Suprapubic skin (tissue), 4 donors: Measurements from ENCODE around the gene METTL14. TPM values are rescaled to one million over a fixed set of nuclear protein-coding genes. Genes with fewer than 3 reads are reported as not detected.

Experiments used
- DNase-seq, 2 donors: peaks; one replicate each; pipeline ENCODE4 v3.0.0-alpha.2; 2019; ENCODE audit warnings: low spot score in 2 of 2
- H3K27ac ChIP-seq: fragments of 200-600 bp; sonication (generic); one replicate; pipeline ENCODE4 v1.5.1; 2019
- H3K27me3 ChIP-seq: fragments of 200-600 bp; sonication (generic); one replicate; pipeline ENCODE4 v1.5.1; 2019
- H3K36me3 ChIP-seq: fragments of 200-600 bp; sonication (generic); one replicate; pipeline ENCODE4 v1.5.1; 2019
- H3K4me1 ChIP-seq: fragments of 200-600 bp; sonication (generic); one replicate; pipeline ENCODE4 v1.5.1; 2019
- H3K4me3 ChIP-seq: fragments of 200-600 bp; sonication (generic); one replicate; pipeline ENCODE4 v1.5.1; 2019; ENCODE audit warnings: mild to moderate bottlenecking
- H3K9me3 ChIP-seq: fragments of 200-600 bp; sonication (generic); one replicate; pipeline ENCODE4 v1.5.1; 2019
- EP300 ChIP-seq: sonication (generic); formaldehyde crosslinking; IDR thresholded peaks from one replicate; pipeline ENCODE4 v1.6.1; 2017; ENCODE audit warnings: antibody characterized with exemption
- POLR2A ChIP-seq, 2 donors: fragments of 450-650 bp; IDR thresholded peaks; one replicate each; pipeline ENCODE4 v1.6.1; 2017; ENCODE audit warnings: antibody characterized with exemption in 2 of 2, mild to moderate bottlenecking in 2 of 2, moderate library complexity in 2 of 2
- POLR2AphosphoS5 ChIP-seq, 3 donors: sonication (generic); formaldehyde crosslinking; IDR thresholded peaks; one replicate each; pipeline ENCODE4 v1.6.1; 2017; ENCODE audit warnings: antibody characterized with exemption in 3 of 3
- WGBS: methylation state at CpG from one replicate; pipeline ENCODE4 v1.1.5; 2018; 5-methylcytosine and 5-hydroxymethylcytosine counted together
- total RNA-seq, 4 donors: library from RNA; depleted of rRNA; stranded (reverse); fragments of >200 nt; gene quantifications; one replicate each; pipeline ENCODE4 v1.1.0, GENCODE V29; 2016
- TF ChIP-seq, protein P1 (sequence below), 2 donors: fragments of 200-600 bp in 1 of 2; fragments of 450-650 bp in 1 of 2; sonication (generic) in 1 of 2; IDR thresholded peaks; one replicate each; pipeline ENCODE4 v1.5.1; 2016 to 2019; ENCODE audit warnings: antibody characterized with exemption in 2 of 2, mild to moderate bottlenecking in 1 of 2, moderate library complexity in 1 of 2

METTL14 gene
- total RNA-seq, 4 donors from 2014 or later, result 21.5 to 45.0 (median 29.5) TPM

DNA sequence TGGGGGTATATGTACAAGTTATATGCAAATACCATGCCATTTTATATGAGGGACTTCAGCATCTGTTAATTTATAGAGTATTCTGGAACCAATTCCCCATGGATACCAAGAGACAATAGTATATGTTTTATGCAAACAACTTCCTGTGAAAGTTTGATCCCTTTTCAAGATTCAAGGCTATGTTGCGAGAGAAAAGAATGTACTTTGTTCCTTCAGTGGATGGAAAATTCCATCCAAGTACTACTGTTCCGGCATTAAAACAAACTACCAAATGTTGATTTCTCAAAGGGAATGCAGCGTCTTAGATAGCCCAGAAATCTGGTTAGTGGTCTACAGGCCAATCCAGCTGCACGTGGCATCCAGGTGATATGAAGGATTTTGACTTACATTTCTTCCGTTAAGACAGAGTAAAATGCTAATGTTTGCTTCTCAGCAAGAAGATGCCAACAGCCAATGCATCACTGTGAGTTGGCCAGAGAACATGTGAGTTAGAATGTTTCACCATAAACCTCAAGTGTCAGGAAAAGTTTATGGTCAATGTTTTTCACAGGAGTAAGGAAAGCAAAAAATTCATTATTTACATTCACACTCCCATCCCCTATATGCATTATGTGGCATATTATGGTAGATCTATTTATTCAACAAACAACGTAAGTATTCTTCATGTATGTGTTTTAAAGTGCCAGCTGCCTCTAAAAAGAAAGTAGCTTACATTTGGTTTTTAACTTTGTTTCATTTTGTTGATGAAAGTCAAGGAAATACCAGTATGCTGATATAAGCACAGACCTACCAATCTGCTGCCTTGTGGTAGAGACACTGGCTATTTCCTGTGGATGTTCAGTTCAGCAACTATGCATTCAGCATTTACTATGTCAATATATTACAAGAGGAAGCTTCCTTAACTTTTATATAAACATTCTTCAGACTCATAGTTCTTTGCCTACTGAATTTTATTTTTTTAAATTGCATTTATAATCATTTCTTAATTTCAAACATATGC lies 44.4 kb downstream of the METTL14 start:
- H3K36me3 ChIP-seq, result peaks cover 86% of the 10 kb centered on the region
- H3K27ac ChIP-seq, result no peak overlapping the region

DNA sequence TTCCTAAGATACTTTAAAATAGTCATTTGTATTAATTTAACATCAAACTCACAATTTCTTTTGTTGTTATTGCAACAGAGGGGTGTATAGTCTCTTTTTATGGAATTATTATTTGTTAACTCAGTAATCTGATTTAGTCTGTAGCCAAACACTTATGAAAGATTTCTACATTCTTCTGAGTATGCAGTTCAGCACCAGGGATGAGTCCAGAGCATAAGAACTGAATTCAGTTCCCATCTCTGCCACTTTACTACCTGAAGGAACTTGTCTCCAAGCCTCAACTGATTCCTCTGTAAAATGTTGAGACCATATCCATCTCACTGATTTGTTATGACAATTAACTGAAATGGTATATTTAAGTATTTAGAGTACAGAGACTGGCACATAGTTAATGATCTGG lies 45.5 kb downstream of the METTL14 start:
- H3K9me3 ChIP-seq, result no peaks in the 10 kb centered on the region
- H3K27ac ChIP-seq, result no peak overlapping the region
- no peak for TF ChIP-seq POLR2AphosphoS5 (IDR thresholded peaks at IDR 0.05)
- no peak for TF ChIP-seq EP300
- TF ChIP-seq, protein P1, sequence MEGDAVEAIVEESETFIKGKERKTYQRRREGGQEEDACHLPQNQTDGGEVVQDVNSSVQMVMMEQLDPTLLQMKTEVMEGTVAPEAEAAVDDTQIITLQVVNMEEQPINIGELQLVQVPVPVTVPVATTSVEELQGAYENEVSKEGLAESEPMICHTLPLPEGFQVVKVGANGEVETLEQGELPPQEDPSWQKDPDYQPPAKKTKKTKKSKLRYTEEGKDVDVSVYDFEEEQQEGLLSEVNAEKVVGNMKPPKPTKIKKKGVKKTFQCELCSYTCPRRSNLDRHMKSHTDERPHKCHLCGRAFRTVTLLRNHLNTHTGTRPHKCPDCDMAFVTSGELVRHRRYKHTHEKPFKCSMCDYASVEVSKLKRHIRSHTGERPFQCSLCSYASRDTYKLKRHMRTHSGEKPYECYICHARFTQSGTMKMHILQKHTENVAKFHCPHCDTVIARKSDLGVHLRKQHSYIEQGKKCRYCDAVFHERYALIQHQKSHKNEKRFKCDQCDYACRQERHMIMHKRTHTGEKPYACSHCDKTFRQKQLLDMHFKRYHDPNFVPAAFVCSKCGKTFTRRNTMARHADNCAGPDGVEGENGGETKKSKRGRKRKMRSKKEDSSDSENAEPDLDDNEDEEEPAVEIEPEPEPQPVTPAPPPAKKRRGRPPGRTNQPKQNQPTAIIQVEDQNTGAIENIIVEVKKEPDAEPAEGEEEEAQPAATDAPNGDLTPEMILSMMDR (IDR thresholded peaks at IDR 0.05), result no peak
- TF ChIP-seq POLR2A (IDR thresholded peaks at IDR 0.05), result no peak
- H3K4me3 ChIP-seq, result no peak overlapping the region
- no peak for DNase-seq
- H3K4me1 ChIP-seq, result peaks cover 4% of the 10 kb centered on the region
- peaks cover 75% of the 10 kb centered on the region for H3K36me3 ChIP-seq
- H3K27me3 ChIP-seq, result no peaks in the 10 kb centered on the region

More for the DNA sequence above, 44.4 kb downstream of the METTL14 start:
- WGBS, result 90% methylated on average over 6 of the region's 6 CpGs
- no peaks in the 10 kb centered on the region for H3K9me3 ChIP-seq
- no peaks in the 10 kb centered on the region for H3K27me3 ChIP-seq
- H3K4me1 ChIP-seq, result peaks cover 4% of the 10 kb centered on the region
- no peak overlapping the region for H3K4me3 ChIP-seq
- DNase-seq, result no peak
- TF ChIP-seq, protein P1 (IDR thresholded peaks at IDR 0.05), result no peak
- no peak for TF ChIP-seq EP300
- no peak for TF ChIP-seq POLR2AphosphoS5 (IDR thresholded peaks at IDR 0.05)
- no peak for TF ChIP-seq POLR2A (IDR thresholded peaks at IDR 0.05)

DNA sequence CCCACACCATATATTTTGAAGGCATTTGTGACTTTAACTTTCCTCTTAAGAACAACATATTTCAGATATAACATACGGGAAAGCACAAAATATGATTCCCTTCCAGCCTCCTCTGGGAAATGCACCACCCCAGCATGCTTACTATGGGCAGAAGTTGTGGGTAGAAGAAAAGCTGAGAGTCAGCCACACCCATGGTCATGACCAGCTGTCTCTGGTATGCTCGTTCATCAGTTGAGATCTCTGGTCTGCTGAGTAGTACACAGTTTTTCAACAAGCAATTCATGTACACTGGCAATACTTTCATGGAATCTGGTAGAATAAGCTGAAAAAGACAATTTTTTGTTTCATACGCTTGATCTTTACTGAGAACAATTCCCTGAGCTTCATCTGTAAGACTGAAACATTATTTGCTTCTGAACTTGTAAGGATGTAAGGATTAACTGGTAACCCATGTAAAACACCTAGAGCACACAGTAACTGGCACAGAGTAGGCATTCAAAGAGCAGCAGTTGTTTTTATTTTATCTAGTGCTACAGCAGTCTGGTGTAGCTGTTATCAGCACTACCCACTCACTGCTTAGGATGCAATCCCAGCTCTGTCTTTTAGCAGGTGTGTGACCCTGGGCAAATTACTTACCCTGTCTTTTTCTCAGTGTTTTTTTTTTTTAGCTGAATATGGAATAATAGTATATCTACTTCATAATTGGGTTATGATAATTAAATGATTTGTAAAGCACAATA lies 47.6 kb downstream of the METTL14 start:
- Histone ChIP-seq H3K4me3 (no peak overlapping the region), H3K4me1 (peaks cover 4% of the 10 kb centered on the region), H3K9me3 (no peaks in the 10 kb centered on the region), H3K36me3 (peaks cover 66% of the 10 kb centered on the region), H3K27ac (no peak overlapping the region), H3K27me3 (no peaks in the 10 kb centered on the region)
- no peak for TF ChIP-seq POLR2A (IDR thresholded peaks at IDR 0.05)
- TF ChIP-seq, protein P1 (IDR thresholded peaks at IDR 0.05), result no peak
- TF ChIP-seq EP300, result no peak
- no peak for TF ChIP-seq POLR2AphosphoS5 (IDR thresholded peaks at IDR 0.05)
- 76% methylated on average over 3 of the region's 3 CpGs for WGBS
- DNase-seq, result no peak

DNA sequence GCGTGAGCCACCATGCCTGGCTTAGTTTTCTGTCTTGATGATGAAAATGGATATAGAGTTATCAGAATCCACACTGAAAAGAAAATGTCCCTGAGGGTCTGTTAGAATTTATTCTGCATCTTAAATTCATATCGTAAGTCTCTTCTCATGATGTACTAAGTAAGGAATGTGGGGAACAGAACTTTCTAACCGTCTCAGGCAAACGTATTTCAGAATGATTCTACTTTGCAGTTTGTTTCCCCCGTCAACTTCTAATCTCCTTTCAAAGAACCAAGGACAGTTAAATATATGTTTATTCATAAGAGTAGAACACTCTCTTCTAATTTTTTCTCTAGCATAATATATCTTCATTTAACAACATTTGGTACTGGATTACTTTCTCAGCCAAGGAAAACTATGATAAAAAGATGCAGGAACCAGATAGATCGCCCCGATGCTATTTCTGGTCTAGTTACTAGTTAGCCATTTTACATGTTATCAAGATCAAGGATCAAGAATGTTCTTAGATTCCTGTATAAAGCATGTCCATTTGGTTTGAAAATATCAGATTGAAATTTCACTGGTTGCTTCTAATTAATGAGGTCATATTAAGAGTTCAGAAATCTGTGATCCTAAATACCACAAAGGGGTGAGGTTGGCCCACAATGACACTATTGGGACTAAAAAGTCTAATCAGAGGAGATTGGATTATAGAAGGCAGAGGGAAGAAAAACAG lies 49.5 kb downstream of the METTL14 start:
- DNase-seq, result no peak
- H3K27ac ChIP-seq, result no peak overlapping the region
- H3K27me3 ChIP-seq, result no peaks in the 10 kb centered on the region
- WGBS, result 76% methylated on average over 7 of the region's 7 CpGs
- peaks cover 55% of the 10 kb centered on the region for H3K36me3 ChIP-seq
- H3K4me1 ChIP-seq, result peaks cover 4% of the 10 kb centered on the region
- no peak for TF ChIP-seq EP300
- TF ChIP-seq, protein P1 (IDR thresholded peaks at IDR 0.05), result no peak
- TF ChIP-seq POLR2AphosphoS5 (IDR thresholded peaks at IDR 0.05), result no peak
- TF ChIP-seq POLR2A (IDR thresholded peaks at IDR 0.05), result no peak
- no peaks in the 10 kb centered on the region for H3K9me3 ChIP-seq
- no peak overlapping the region for H3K4me3 ChIP-seq
